IMR-90 (cell line): Measurements from ENCODE around the gene WLS. TPM values are rescaled to one million over a fixed set of nuclear protein-coding genes. Genes with fewer than 3 reads are reported as not detected.
A peak's percentile ranks its signal among the peaks of the same experiment; 100 is the strongest.

Experiments used
- ATAC-seq: fragments of 200-7000 bp; cut with Tn5 transposase; 2 replicates; pipeline ENCODE4 v1.9.1; 2020; ENCODE audit warnings: low read depth, mild to moderate bottlenecking, moderate library complexity
- BruUV-seq: library from RNA; stranded (reverse); fragments of 400-500 nt; replicated peaks from 2 replicates; lab custom pipeline; 2021; lab: Mats Ljungman, UMichigan
- CTCF ChIA-PET: fragments of 300-600 bp; formaldehyde crosslinking; extraction: SDS; loops from one replicate; lab custom pipeline; 2021; ENCODE audit warnings: antibody characterized with exemption; lab: Yijun Ruan, JAX
- POLR2A ChIA-PET: fragments of 300-600 bp; sonication (Branson Sonifier 250); formaldehyde crosslinking; loops from one replicate; lab custom pipeline; 2022; ENCODE audit warnings: antibody characterized with exemption; ENCODE audit not compliant: unreplicated experiment; lab: Charles Lee
- DNase-seq: peaks from one replicate; pipeline ENCODE4 v3.0.0; 2013
- H2AFZ ChIP-seq: replicated peaks from 2 replicates; pipeline ENCODE3; 2013; ENCODE audit warnings: low read length, mild to moderate bottlenecking; ENCODE audit not compliant: poor library complexity
- H2AK5ac ChIP-seq: 2 replicates; pipeline ENCODE4 v1.6.1; 2013; ENCODE audit warnings: low read depth, low read length, inconsistent platforms
- H2AK9ac ChIP-seq: replicated peaks from 2 replicates; pipeline ENCODE3; 2013; ENCODE audit warnings: mild to moderate bottlenecking, low read depth, low read length, moderate library complexity; ENCODE audit not compliant: poor library complexity
- H2BK120ac ChIP-seq: 2 replicates; pipeline ENCODE4 v1.6.1; 2013; ENCODE audit warnings: low read depth, low read length, inconsistent platforms
- H2BK15ac ChIP-seq: 3 replicates; pipeline ENCODE4 v1.6.1; 2013; ENCODE audit warnings: low read depth, low read length, inconsistent platforms
- H2BK20ac ChIP-seq: 2 replicates; pipeline ENCODE4 v1.6.1; 2013; ENCODE audit warnings: low read depth, mild to moderate bottlenecking, inconsistent platforms, low read length, moderate library complexity
- H2BK5ac ChIP-seq: 2 replicates; pipeline ENCODE4 v1.6.1; 2013; ENCODE audit warnings: mild to moderate bottlenecking, low read depth, low read length, inconsistent platforms; ENCODE audit not compliant: poor library complexity, severe bottlenecking
- H3K14ac ChIP-seq: replicated peaks from 2 replicates; pipeline ENCODE4 v1.6.1; 2013; ENCODE audit warnings: low read depth, low read length, inconsistent platforms
- H3K18ac ChIP-seq: 2 replicates; pipeline ENCODE4 v1.6.1; 2013; ENCODE audit warnings: low read depth, low read length, control low read depth
- H3K23ac ChIP-seq: 2 replicates; pipeline ENCODE4 v1.6.1; 2013; ENCODE audit warnings: low read depth, low read length, inconsistent platforms
- H3K27ac ChIP-seq: 2 replicates; pipeline ENCODE4 v1.5.1; 2013; ENCODE audit warnings: mild to moderate bottlenecking, control low read depth, low read length; ENCODE audit not compliant: insufficient read depth
- H3K27me3 ChIP-seq: 2 replicates; pipeline ENCODE4 v1.6.1; 2013; ENCODE audit warnings: low read length; ENCODE audit not compliant: control insufficient read depth, insufficient read depth
- H3K36me3 ChIP-seq: 2 replicates; pipeline ENCODE4 v1.6.1; 2013; ENCODE audit warnings: low read length, mixed read lengths; ENCODE audit not compliant: control insufficient read depth, insufficient read depth
- H3K4ac ChIP-seq: 2 replicates; pipeline ENCODE4 v1.6.1; 2013; ENCODE audit warnings: low read depth, low read length, inconsistent platforms
- H3K4me1 ChIP-seq: 2 replicates; pipeline ENCODE4 v1.6.1; 2013; ENCODE audit warnings: low read length, mixed read lengths; ENCODE audit not compliant: control insufficient read depth, insufficient read depth
- H3K4me2 ChIP-seq: 2 replicates; pipeline ENCODE4 v1.6.1; 2013; ENCODE audit warnings: low read depth, mild to moderate bottlenecking, control low read depth, low read length, moderate library complexity
- H3K4me3 ChIP-seq: 2 replicates; pipeline ENCODE4 v1.5.1; 2013; ENCODE audit warnings: low read depth, mild to moderate bottlenecking, control low read depth, low read length, moderate library complexity; ENCODE audit not compliant: insufficient read depth
- H3K56ac ChIP-seq: 2 replicates; pipeline ENCODE4 v1.6.1; 2013; ENCODE audit warnings: low read length, inconsistent platforms; ENCODE audit not compliant: insufficient read depth; ENCODE audit errors: extremely low read depth
- H3K79me1 ChIP-seq, 2 experiments: 2 replicates each; pipeline ENCODE4 v1.6.1; 2013; ENCODE audit warnings: low read length in 2 of 2, inconsistent platforms in 1 of 2, low read depth in 1 of 2
- H3K9ac ChIP-seq: 2 replicates; pipeline ENCODE4 v1.6.1; 2013; ENCODE audit warnings: low read depth, low read length, control low read depth
- H3K9me1 ChIP-seq: 2 replicates; pipeline ENCODE4 v1.6.1; 2013; ENCODE audit warnings: low read length, inconsistent platforms; ENCODE audit not compliant: insufficient read depth
- H3K9me3 ChIP-seq: 2 replicates; pipeline ENCODE4 v1.6.1; 2013; ENCODE audit warnings: low read length; ENCODE audit not compliant: control insufficient read depth, insufficient read depth
- H4K20me1 ChIP-seq: 2 replicates; pipeline ENCODE4 v1.6.1; 2013; ENCODE audit warnings: low read length, inconsistent platforms; ENCODE audit not compliant: insufficient read depth
- H4K5ac ChIP-seq: 2 replicates; pipeline ENCODE4 v1.6.1; 2013; ENCODE audit warnings: mild to moderate bottlenecking, low read depth, low read length, control low read depth
- H4K8ac ChIP-seq, 2 experiments: 2 replicates each; pipeline ENCODE4 v1.6.1; 2013; ENCODE audit warnings: low read depth in 2 of 2, low read length in 2 of 2, control low read depth in 1 of 2, inconsistent platforms in 1 of 2
- H4K91ac ChIP-seq: 2 replicates; pipeline ENCODE4 v1.6.1; 2013; ENCODE audit warnings: low read depth, low read length, inconsistent platforms; ENCODE audit not compliant: insufficient read depth
- CEBPB ChIP-seq: IDR thresholded peaks from 2 replicates; pipeline ENCODE4 v1.6.1; 2012; ENCODE audit warnings: low read depth, low read length, improper control_type of control experiment
- CTCF ChIP-seq: conservative IDR thresholded peaks from 2 replicates; pipeline ENCODE4 v1.5.1; 2012; ENCODE audit warnings: mild to moderate bottlenecking, low read depth, low read length, improper control_type of control experiment
- FOS ChIP-seq: fragments of 150-350 bp; IDR thresholded peaks from 2 replicates; pipeline ENCODE4 v1.6.1; 2016; ENCODE audit warnings: low read depth, low read length
- MAFK ChIP-seq: IDR thresholded peaks from 2 replicates; pipeline ENCODE4 v1.6.1; 2012; ENCODE audit warnings: low read depth, low read length, improper control_type of control experiment
- MAZ ChIP-seq: IDR thresholded peaks from 2 replicates; pipeline ENCODE4 v1.6.1; 2012; ENCODE audit warnings: low read depth, mild to moderate bottlenecking, low read length, improper control_type of control experiment, moderate library complexity, borderline replicate concordance
- MXI1 ChIP-seq: IDR thresholded peaks from 2 replicates; pipeline ENCODE4 v1.6.1; 2012; ENCODE audit warnings: low read depth, mild to moderate bottlenecking, low read length, moderate library complexity, borderline replicate concordance
- RAD21 ChIP-seq: IDR thresholded peaks from 2 replicates; pipeline ENCODE4 v1.6.1; 2012; ENCODE audit warnings: low read length, improper control_type of control experiment
- RCOR1 ChIP-seq: IDR thresholded peaks from 2 replicates; pipeline ENCODE4 v1.6.1; 2012; ENCODE audit warnings: mild to moderate bottlenecking, low read length, improper control_type of control experiment; ENCODE audit not compliant: insufficient replicate concordance
- RFX5 ChIP-seq: IDR thresholded peaks from 2 replicates; pipeline ENCODE4 v1.8.0; 2012; ENCODE audit warnings: low read depth, mild to moderate bottlenecking, low read length, moderate library complexity
- WGBS, 2 experiments: methylation state at CpG; one replicate each; pipeline versions ENCODE4 v1.1.5 to v1.1.7; 2013; ENCODE audit warnings: missing lambda C conversion rate in 2 of 2; ENCODE audit not compliant: insufficient read length in 1 of 2; ENCODE audit errors: extremely low coverage in 2 of 2; 5-methylcytosine and 5-hydroxymethylcytosine counted together
- dilution Hi-C: fragments of 300-500 bp; cut with HindIII; formaldehyde crosslinking; loops from one replicate; pipeline ENCODE4 v1.14.3; 2018; ENCODE audit warnings: low sequenced_read_pairs; ENCODE audit not compliant: unreplicated experiment
- in situ Hi-C: fragments of 300-500 bp; cut with MboI; formaldehyde crosslinking; loops from 3 replicates; pipeline ENCODE4 v1.14.3; 2019; ENCODE audit warnings: low sequenced_read_pairs, inconsistent platforms, mixed read lengths
- intact Hi-C: fragments of 100-400 bp; cut with micrococcal nuclease; formaldehyde crosslinking; loops from 2 replicates; pipeline ENCODE4 v1.10.0; 2022
- polyA plus RNA-seq, 3 experiments: library from polyadenylated mRNA; depleted of rRNA; stranded (reverse); fragments of >200 nt; gene quantifications; 2 replicates each; pipeline ENCODE4 v1.2.3, GENCODE V29; 2012; ENCODE audit warnings: low replicate concordance in 1 of 3
- total RNA-seq: library from RNA; depleted of rRNA; stranded (reverse); fragments of >200 nt; gene quantifications from 2 replicates; pipeline ENCODE4 v1.2.3, GENCODE V29; 2012
- TF ChIP-seq, protein P1 (sequence below): fragments of 150-350 bp; IDR thresholded peaks from 2 replicates; pipeline ENCODE4 v1.6.1; 2017; ENCODE audit warnings: mild to moderate bottlenecking, antibody characterized with exemption, low read length, low read depth
- TF ChIP-seq, protein P2 (sequence below): fragments of 150-350 bp; IDR thresholded peaks from 2 replicates; pipeline ENCODE4 v1.6.1; 2016; ENCODE audit warnings: low read depth, mild to moderate bottlenecking, low read length, moderate library complexity, borderline replicate concordance

WLS gene
- total and polyA plus RNA-seq, 2 of the 4 experiments (the other 2 are of a cell fraction): 152 to 157 TPM

DNA sequence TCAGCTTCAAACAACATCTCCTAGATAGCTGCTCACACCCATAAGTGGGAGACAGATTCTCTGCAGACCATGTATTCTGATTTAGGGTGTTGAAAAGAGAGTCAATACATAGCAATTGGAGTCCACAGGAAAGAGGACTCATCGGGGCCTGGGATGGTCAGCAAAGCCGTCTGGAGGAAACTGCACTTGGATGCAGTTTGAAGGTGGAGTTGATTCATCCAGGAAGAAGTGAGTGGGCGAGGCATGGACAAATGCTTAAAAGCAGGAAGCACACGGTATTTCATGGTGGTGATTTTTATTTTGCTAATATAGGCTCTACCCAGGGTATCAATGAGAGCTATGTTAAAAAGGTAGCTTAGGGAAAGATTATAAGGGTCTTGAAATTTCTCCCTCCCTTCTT is 145.1 kb downstream of the WLS start:
- no peaks in the 10 kb centered on the region; the same call in 1 of the 2 replicates for H3K36me3 ChIP-seq
- H4K5ac ChIP-seq: no peak overlapping the region
- CTCF ChIA-PET: interaction anchor here (0.6 to 0.7 kb wide), 3 partner anchors 133 to 289 kb away, joined by 3 to 8 read pairs (median 3); no protein-coding TSS in a partner anchor
- 86% methylated on average over 2 of the region's 4 CpGs; no CpG with 5 or more reads in 1 of the 2 experiments for WGBS, 2 experiments
- no peak overlapping the region for H3K9ac ChIP-seq
- no peak overlapping the region for H3K56ac ChIP-seq
- no peak overlapping the region for H2BK15ac ChIP-seq
- dilution Hi-C loops (no loop called here), intact Hi-C loops (no loop called here), in situ Hi-C loops (no loop called here)
- H2BK20ac ChIP-seq: no peak overlapping the region
- no peak overlapping the region for H3K23ac ChIP-seq
- H3K18ac ChIP-seq: no peak overlapping the region
- no peak overlapping the region for H3K27ac ChIP-seq
- no peak overlapping the region for H3K14ac ChIP-seq
- no peak overlapping the region for H3K4ac ChIP-seq
- H2BK120ac ChIP-seq: no peak overlapping the region
- no peaks in the 10 kb centered on the region for H3K79me1 ChIP-seq
- no peaks in the 10 kb centered on the region for H3K27me3 ChIP-seq
- H4K20me1 ChIP-seq: no peaks in the 10 kb centered on the region
- H2AFZ ChIP-seq: no peak overlapping the region
- no peak for TF ChIP-seq FOS
- no peak for TF ChIP-seq MAFK
- no peak for TF ChIP-seq CEBPB
- TF ChIP-seq, protein P1, sequence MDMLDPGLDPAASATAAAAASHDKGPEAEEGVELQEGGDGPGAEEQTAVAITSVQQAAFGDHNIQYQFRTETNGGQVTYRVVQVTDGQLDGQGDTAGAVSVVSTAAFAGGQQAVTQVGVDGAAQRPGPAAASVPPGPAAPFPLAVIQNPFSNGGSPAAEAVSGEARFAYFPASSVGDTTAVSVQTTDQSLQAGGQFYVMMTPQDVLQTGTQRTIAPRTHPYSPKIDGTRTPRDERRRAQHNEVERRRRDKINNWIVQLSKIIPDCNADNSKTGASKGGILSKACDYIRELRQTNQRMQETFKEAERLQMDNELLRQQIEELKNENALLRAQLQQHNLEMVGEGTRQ: no peak
- TF ChIP-seq MAZ: no peak
- TF ChIP-seq, protein P2, sequence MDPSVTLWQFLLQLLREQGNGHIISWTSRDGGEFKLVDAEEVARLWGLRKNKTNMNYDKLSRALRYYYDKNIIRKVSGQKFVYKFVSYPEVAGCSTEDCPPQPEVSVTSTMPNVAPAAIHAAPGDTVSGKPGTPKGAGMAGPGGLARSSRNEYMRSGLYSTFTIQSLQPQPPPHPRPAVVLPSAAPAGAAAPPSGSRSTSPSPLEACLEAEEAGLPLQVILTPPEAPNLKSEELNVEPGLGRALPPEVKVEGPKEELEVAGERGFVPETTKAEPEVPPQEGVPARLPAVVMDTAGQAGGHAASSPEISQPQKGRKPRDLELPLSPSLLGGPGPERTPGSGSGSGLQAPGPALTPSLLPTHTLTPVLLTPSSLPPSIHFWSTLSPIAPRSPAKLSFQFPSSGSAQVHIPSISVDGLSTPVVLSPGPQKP: no peak
- TF ChIP-seq RAD21: no peak
- TF ChIP-seq CTCF: no peak
- TF ChIP-seq RCOR1: no peak
- TF ChIP-seq MXI1: no peak
- no peak for TF ChIP-seq RFX5
- H4K91ac ChIP-seq: no peak overlapping the region
- no peak overlapping the region for H2BK5ac ChIP-seq
- no peak overlapping the region for H4K8ac ChIP-seq
- H3K4me1 ChIP-seq: no peaks in the 10 kb centered on the region
- H3K4me3 ChIP-seq: no peak overlapping the region
- BruUV-seq: no TSS peak
- H3K4me2 ChIP-seq: no peak overlapping the region
- no peak overlapping the region for H2AK5ac ChIP-seq
- no peak for ATAC-seq
- no peaks in the 10 kb centered on the region for H3K9me1 ChIP-seq
- POLR2A ChIA-PET: no interaction called here
- DNase-seq: peak; percentile 48
- H3K9me3 ChIP-seq: no peaks in the 10 kb centered on the region
- no peak overlapping the region for H2AK9ac ChIP-seq
